ENCODE data around the gene SEC16A.
"Not testable (repeated sequence)": the region's sequence is repeated elsewhere in the genome, so short reads cannot be mapped to it uniquely, and the experiment has no call there.

GRCh38 chr9:136425367-136425766 lies 57.5 kb downstream of the SEC16A start:
- TF ChIP-seq MAX (IDR thresholded peaks at IDR 0.05); RXRA (IDR thresholded peaks at IDR 0.05); CTCF (IDR thresholded peaks at IDR 0.05; ENCODE audit: low read depth, low read length, missing input control); JUND (IDR thresholded peaks at IDR 0.05); FOXA1 (IDR thresholded peaks at IDR 0.05); YY1 (IDR thresholded peaks at IDR 0.05); SP1 (IDR thresholded peaks at IDR 0.05); TAF1 (conservative IDR thresholded peaks at IDR 0.05); GABPA (IDR thresholded peaks at IDR 0.05 in 1 of 2, conservative IDR thresholded peaks at IDR 0.05 in 1 of 2); EGR1 (IDR thresholded peaks at IDR 0.05; ENCODE audit: low read depth in 2 of 2); RAD21 (IDR thresholded peaks at IDR 0.05): not testable (repeated sequence)
- TF ChIP-seq, protein P1, sequence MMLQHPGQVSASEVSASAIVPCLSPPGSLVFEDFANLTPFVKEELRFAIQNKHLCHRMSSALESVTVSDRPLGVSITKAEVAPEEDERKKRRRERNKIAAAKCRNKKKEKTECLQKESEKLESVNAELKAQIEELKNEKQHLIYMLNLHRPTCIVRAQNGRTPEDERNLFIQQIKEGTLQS (IDR thresholded peaks at IDR 0.05): not testable (repeated sequence)
- TF ChIP-seq, protein P2, sequence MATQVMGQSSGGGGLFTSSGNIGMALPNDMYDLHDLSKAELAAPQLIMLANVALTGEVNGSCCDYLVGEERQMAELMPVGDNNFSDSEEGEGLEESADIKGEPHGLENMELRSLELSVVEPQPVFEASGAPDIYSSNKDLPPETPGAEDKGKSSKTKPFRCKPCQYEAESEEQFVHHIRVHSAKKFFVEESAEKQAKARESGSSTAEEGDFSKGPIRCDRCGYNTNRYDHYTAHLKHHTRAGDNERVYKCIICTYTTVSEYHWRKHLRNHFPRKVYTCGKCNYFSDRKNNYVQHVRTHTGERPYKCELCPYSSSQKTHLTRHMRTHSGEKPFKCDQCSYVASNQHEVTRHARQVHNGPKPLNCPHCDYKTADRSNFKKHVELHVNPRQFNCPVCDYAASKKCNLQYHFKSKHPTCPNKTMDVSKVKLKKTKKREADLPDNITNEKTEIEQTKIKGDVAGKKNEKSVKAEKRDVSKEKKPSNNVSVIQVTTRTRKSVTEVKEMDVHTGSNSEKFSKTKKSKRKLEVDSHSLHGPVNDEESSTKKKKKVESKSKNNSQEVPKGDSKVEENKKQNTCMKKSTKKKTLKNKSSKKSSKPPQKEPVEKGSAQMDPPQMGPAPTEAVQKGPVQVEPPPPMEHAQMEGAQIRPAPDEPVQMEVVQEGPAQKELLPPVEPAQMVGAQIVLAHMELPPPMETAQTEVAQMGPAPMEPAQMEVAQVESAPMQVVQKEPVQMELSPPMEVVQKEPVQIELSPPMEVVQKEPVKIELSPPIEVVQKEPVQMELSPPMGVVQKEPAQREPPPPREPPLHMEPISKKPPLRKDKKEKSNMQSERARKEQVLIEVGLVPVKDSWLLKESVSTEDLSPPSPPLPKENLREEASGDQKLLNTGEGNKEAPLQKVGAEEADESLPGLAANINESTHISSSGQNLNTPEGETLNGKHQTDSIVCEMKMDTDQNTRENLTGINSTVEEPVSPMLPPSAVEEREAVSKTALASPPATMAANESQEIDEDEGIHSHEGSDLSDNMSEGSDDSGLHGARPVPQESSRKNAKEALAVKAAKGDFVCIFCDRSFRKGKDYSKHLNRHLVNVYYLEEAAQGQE (IDR thresholded peaks at IDR 0.05): not testable (repeated sequence)

All from liver (tissue), 3 donors.